Activated CD8-positive, alpha-beta T cell treated with anti-CD3 and anti-CD28 coated beads for 36 hours (primary cell): Measurements from ENCODE around the gene CTDSPL. TPM values are rescaled to one million over a fixed set of nuclear protein-coding genes. Genes with fewer than 3 reads are reported as not detected.

Experiments used
- ATAC-seq: fragments of 200-7000 bp; cut with Tn5 transposase; one replicate; pipeline ENCODE4 v1.10.0; 2021; ENCODE audit warnings: mild to moderate bottlenecking, moderate library complexity
- CTCF ChIA-PET: fragments of 350-600 bp; sonication (Branson Sonifier 250); formaldehyde crosslinking; loops from one replicate; lab custom pipeline; 2021; ENCODE audit warnings: antibody characterized with exemption; lab: Charles Lee
- POLR2A ChIA-PET: fragments of 350-600 bp; sonication (Branson Sonifier 250); formaldehyde crosslinking; loops from one replicate; lab custom pipeline; 2021; ENCODE audit warnings: antibody characterized with exemption; lab: Charles Lee
- DNase-seq: peaks from one replicate; pipeline ENCODE4 v3.0.0-alpha.2; 2020
- H3K27ac Mint-ChIP-seq: one replicate; pipeline ENCODE4 v1.8.0; 2021; ENCODE audit warnings: mild to moderate bottlenecking, mixed read lengths
- H3K27me3 Mint-ChIP-seq: one replicate; pipeline ENCODE4 v1.8.0; 2021; ENCODE audit warnings: mixed read lengths
- H3K36me3 Mint-ChIP-seq: one replicate; pipeline ENCODE4 v1.8.0; 2021; ENCODE audit warnings: low read depth, mixed read lengths
- H3K4me1 Mint-ChIP-seq: one replicate; pipeline ENCODE4 v1.8.0; 2021; ENCODE audit warnings: low read depth, mixed read lengths
- H3K4me3 Mint-ChIP-seq: one replicate; pipeline ENCODE4 v1.8.0; 2021; ENCODE audit warnings: mild to moderate bottlenecking, moderate library complexity, mixed read lengths
- H3K9me3 Mint-ChIP-seq: one replicate; pipeline ENCODE4 v1.8.0; 2021; ENCODE audit warnings: mixed read lengths
- intact Hi-C: fragments of 100-400 bp; cut with micrococcal nuclease; formaldehyde crosslinking; loops from one replicate; pipeline ENCODE4 v1.10.0; 2022
- total RNA-seq, 2 experiments: library from RNA; stranded (reverse); gene quantifications; one replicate each; pipeline ENCODE4 v1.2.3, GENCODE V29; 2021
- TF ChIP-seq, protein P1 (sequence below): fragments of 200-600 bp; IDR thresholded peaks from one replicate; pipeline ENCODE4 v1.8.0; 2022; ENCODE audit warnings: antibody characterized with exemption, mild to moderate bottlenecking

CTDSPL gene
- total RNA-seq, 2 experiments from 2014 or later: 1.2 to 1.7 TPM

DNA sequence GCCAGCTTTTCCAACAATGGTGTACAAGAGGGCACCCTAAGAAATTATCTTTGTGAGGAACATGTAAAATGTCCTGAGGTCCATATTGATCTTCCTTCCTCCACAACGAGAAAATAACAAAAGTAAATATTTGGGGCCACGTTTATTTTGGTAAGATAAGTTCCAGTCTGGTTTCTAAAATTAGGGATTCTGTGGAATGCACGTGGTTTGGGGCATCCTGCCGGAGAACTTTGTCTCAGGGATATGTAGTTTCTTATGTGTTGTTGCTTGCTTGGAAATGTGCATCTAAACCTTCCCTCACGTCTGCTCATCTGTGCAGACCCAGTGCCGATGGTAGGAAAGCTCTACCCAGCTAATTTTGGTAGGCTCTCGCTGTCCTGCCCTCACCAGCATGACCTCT lies 62.8 kb downstream of the CTDSPL start:
- ATAC-seq: no peak

GRCh38 chr3:37925157-37925556 lies 63.5 kb downstream of the CTDSPL start:
- peaks cover 3% of the 10 kb centered on the region for H3K4me1 Mint-ChIP-seq
- H3K36me3 Mint-ChIP-seq: no peaks in the 10 kb centered on the region
- H3K4me3 Mint-ChIP-seq: no peak overlapping the region
- H3K27ac Mint-ChIP-seq: no peak overlapping the region
- H3K9me3 Mint-ChIP-seq: no peaks in the 10 kb centered on the region
- ChIA-PET CTCF (interaction anchor here (0.9 kb wide), 1 partner anchor 49 kb away, joined by 3 read pairs; no protein-coding TSS in a partner anchor), POLR2A (no interaction called here)
- ATAC-seq (no peak), DNase-seq (no peak)
- TF ChIP-seq, protein P1, sequence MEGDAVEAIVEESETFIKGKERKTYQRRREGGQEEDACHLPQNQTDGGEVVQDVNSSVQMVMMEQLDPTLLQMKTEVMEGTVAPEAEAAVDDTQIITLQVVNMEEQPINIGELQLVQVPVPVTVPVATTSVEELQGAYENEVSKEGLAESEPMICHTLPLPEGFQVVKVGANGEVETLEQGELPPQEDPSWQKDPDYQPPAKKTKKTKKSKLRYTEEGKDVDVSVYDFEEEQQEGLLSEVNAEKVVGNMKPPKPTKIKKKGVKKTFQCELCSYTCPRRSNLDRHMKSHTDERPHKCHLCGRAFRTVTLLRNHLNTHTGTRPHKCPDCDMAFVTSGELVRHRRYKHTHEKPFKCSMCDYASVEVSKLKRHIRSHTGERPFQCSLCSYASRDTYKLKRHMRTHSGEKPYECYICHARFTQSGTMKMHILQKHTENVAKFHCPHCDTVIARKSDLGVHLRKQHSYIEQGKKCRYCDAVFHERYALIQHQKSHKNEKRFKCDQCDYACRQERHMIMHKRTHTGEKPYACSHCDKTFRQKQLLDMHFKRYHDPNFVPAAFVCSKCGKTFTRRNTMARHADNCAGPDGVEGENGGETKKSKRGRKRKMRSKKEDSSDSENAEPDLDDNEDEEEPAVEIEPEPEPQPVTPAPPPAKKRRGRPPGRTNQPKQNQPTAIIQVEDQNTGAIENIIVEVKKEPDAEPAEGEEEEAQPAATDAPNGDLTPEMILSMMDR: no peak
- intact Hi-C loops: no loop called here
- H3K27me3 Mint-ChIP-seq: no peaks in the 10 kb centered on the region

More for the DNA sequence above, 62.8 kb downstream of the CTDSPL start:
- Mint-ChIP-seq H3K36me3 (no peaks in the 10 kb centered on the region), H3K4me3 (no peak overlapping the region), H3K27ac (no peak overlapping the region), H3K27me3 (no peaks in the 10 kb centered on the region), H3K9me3 (no peaks in the 10 kb centered on the region), H3K4me1 (peaks cover 3% of the 10 kb centered on the region)
- POLR2A ChIA-PET: no interaction called here
- CTCF ChIA-PET: interaction anchor here (0.9 to 2.0 kb wide), 2 partner anchors 9 to 50 kb away, joined by 3 to 5 read pairs; no protein-coding TSS in a partner anchor
- DNase-seq: no peak
- intact Hi-C loops: no loop called here
- TF ChIP-seq, protein P1: no peak

DNA sequence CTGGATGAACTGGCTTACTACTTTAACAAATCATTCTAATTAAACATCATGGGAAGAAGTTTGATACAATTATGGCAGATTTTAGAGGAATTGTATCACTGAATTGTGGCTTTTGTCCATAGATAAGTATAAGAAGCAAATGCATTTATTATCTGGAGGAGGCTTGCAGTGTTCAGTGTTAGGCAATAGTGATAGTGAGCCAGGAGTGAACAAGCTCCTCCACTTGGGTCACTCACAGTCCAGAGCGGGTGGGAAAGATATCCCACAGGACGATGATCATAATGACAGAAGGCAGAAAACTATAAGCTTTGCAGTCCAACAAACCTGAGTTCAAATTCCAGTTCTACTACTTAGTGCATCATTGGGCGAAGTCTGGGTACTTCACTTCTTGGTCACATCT lies 64.9 kb downstream of the CTDSPL start:
- POLR2A ChIA-PET: no interaction called here

GRCh38 chr3:37930495-37930894 lies 68.8 kb downstream of the CTDSPL start:
- Mint-ChIP-seq H3K27ac (no peak overlapping the region), H3K36me3 (no peaks in the 10 kb centered on the region), H3K9me3 (no peaks in the 10 kb centered on the region), H3K4me1 (peaks cover 1% of the 10 kb centered on the region), H3K27me3 (no peaks in the 10 kb centered on the region), H3K4me3 (no peak overlapping the region)
- TF ChIP-seq, protein P1: no peak
- intact Hi-C loops: no loop called here
- no peak for ATAC-seq
- POLR2A ChIA-PET: no interaction called here
- CTCF ChIA-PET: interaction anchor here (0.9 kb wide), 1 partner anchor 37 kb away, joined by 3 read pairs; no protein-coding TSS in a partner anchor
- DNase-seq: no peak

More for the DNA sequence above, 64.9 kb downstream of the CTDSPL start:
- intact Hi-C loops: no loop called here
- Mint-ChIP-seq H3K4me3 (no peak overlapping the region), H3K9me3 (no peaks in the 10 kb centered on the region), H3K4me1 (peaks cover 5% of the 10 kb centered on the region), H3K27ac (no peak overlapping the region), H3K36me3 (no peaks in the 10 kb centered on the region), H3K27me3 (no peaks in the 10 kb centered on the region)
- DNase-seq (no peak), ATAC-seq (no peak)
- CTCF ChIA-PET: no interaction called here
- TF ChIP-seq, protein P1: no peak

- CTCF ChIA-PET: interaction anchor here (1.0 kb wide), 1 partner anchor 8 kb away, joined by 3 read pairs; no protein-coding TSS in a partner anchor
These were observed 70.8 kb downstream of the CTDSPL start for GRCh38 chr3:37932505-37932904.

More at GRCh38 chr3:37932505-37932904, 70.8 kb downstream of the CTDSPL start:
- TF ChIP-seq, protein P1: no peak
- Mint-ChIP-seq H3K27ac (no peak overlapping the region), H3K36me3 (no peaks in the 10 kb centered on the region), H3K4me3 (no peak overlapping the region), H3K27me3 (no peaks in the 10 kb centered on the region), H3K9me3 (no peaks in the 10 kb centered on the region), H3K4me1 (peaks cover 1% of the 10 kb centered on the region)
- intact Hi-C loops: no loop called here
- DNase-seq: no peak
- POLR2A ChIA-PET: no interaction called here
- no peak for ATAC-seq
